DMS53 treated with DMSO at 0.1 percent for 48 hours (cell line): ENCODE measurements around the gene HMX1.

Source experiments
- DNase-seq: peaks from one replicate; lab custom pipeline; 2025; ENCODE audit not compliant: unreplicated experiment; lab: John Stamatoyannopoulos, UW

The HMX1 gene

GRCh38 chr4:8893227-8893623, 21.6 kb upstream of the HMX1 start:
- no peak for DNase-seq

- DNase-seq: no peak
Measured at GRCh38 chr4:8892556-8893226, 21.1 kb upstream of the HMX1 start.

- DNase-seq: no peak
Measured at GRCh38 chr4:8891646-8892555, 20.3 kb upstream of the HMX1 start.

GRCh38 chr4:8891255-8891645, 19.6 kb upstream of the HMX1 start:
- DNase-seq: no peak

- no peak for DNase-seq
Measured at GRCh38 chr4:8888856-8889255, 17.2 kb upstream of the HMX1 start.

- no peak for DNase-seq
Measured at GRCh38 chr4:8886612-8887406, 15.2 kb upstream of the HMX1 start.

GRCh38 chr4:8882239-8882638, 10.6 kb upstream of the HMX1 start:
- DNase-seq: no peak

GRCh38 chr4:8880851-8881250, 9.2 kb upstream of the HMX1 start:
- DNase-seq: no peak

- no peak for DNase-seq
Measured at GRCh38 chr4:8879574-8879973, 7.9 kb upstream of the HMX1 start.

- no peak for DNase-seq
Measured at GRCh38 chr4:8878421-8878820, 6.8 kb upstream of the HMX1 start.

- DNase-seq: no peak
Measured at GRCh38 chr4:8877780-8878040, 6.1 kb upstream of the HMX1 start.

GRCh38 chr4:8876982-8877779, 5.5 kb upstream of the HMX1 start:
- no peak for DNase-seq

- no peak for DNase-seq
Measured at GRCh38 chr4:8874896-8875680, 3.4 kb upstream of the HMX1 start.

- DNase-seq: no peak
Measured at GRCh38 chr4:8874003-8874895, 2.6 kb upstream of the HMX1 start.

GRCh38 chr4:8872402-8873291, 1.0 kb upstream of the HMX1 start:
- DNase-seq: no peak

GRCh38 chr4:8870647-8871416, 807 bp downstream of the HMX1 start:
- no peak for DNase-seq

- DNase-seq: no peak
Measured at GRCh38 chr4:8869898-8870646, 1.6 kb downstream of the HMX1 start.
